ENCODE measurements around the gene PLA2G4C. TPM values are rescaled to one million over a fixed set of nuclear protein-coding genes. Genes with fewer than 3 reads are reported as not detected.

The PLA2G4C gene
- total RNA-seq, 1 donor from 2014 or later, result 2.5 TPM

DNA sequence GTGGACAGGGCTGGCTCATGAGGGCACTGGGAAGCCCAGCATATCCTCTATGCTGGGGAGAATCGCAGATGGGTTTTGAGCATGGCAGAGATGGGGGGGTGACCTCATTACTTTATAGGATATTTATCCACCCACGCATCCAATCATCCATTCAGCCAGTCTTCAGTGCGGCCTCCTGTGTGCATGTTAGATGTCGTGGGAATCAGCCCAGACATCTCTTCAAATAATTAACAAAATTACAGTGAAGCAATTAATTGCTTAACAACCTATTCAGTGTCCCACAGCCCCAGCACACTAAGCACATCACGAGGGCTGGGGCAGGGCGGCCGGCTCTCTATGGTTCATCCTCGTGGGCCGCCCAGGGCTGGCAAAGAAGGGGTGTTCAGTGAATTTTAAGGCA, 38.0 kb upstream of the PLA2G4C start:
- Mint-ChIP-seq H3K4me1 (ENCODE audit: low read depth, unreplicated experiment) (no peaks in the 10 kb centered on the region), H3K36me3 (ENCODE audit: unreplicated experiment) (no peaks in the 10 kb centered on the region), H3K9me3 (ENCODE audit: unreplicated experiment) (peaks cover 1% of the 10 kb centered on the region), H3K4me3 (ENCODE audit: unreplicated experiment) (no peak overlapping the region), H3K27me3 (ENCODE audit: unreplicated experiment) (peaks cover 1% of the 10 kb centered on the region), H3K27ac (ENCODE audit: unreplicated experiment) (no peak overlapping the region)
- DNase-seq, result no peak
- TF ChIP-seq, protein P1, sequence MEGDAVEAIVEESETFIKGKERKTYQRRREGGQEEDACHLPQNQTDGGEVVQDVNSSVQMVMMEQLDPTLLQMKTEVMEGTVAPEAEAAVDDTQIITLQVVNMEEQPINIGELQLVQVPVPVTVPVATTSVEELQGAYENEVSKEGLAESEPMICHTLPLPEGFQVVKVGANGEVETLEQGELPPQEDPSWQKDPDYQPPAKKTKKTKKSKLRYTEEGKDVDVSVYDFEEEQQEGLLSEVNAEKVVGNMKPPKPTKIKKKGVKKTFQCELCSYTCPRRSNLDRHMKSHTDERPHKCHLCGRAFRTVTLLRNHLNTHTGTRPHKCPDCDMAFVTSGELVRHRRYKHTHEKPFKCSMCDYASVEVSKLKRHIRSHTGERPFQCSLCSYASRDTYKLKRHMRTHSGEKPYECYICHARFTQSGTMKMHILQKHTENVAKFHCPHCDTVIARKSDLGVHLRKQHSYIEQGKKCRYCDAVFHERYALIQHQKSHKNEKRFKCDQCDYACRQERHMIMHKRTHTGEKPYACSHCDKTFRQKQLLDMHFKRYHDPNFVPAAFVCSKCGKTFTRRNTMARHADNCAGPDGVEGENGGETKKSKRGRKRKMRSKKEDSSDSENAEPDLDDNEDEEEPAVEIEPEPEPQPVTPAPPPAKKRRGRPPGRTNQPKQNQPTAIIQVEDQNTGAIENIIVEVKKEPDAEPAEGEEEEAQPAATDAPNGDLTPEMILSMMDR (IDR thresholded peaks at IDR 0.05; ENCODE audit: partially characterized antibody, unreplicated experiment), result no peak

DNA sequence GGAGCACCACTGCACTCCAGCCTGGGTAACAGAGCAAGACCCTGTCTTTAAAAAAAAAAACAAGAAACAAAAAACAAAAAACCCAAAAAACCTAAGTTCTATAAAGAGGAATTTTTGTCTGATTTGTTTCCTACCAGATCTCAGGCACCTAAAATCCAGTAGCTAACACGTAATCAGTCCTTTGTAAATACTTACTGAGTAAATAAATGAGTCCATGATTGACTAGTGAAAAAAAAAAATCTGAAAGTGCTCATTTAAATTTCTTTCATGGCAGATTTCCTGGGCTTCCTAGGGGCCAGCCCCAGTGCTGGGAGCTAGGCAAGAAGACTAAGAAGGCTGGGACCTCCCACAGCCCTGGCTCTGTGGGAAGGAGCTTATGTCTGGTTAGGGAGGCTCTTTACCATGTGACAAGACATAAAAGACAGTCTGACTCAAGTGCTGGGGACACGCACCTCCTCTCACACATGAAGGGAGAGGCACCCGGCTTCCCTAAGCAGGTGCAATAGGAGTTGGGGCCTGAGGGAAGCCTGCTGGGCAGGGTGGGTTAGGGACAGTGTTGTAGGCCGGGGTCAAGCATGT, 37.1 kb upstream of the PLA2G4C start:
- Mint-ChIP-seq H3K4me1 (ENCODE audit: low read depth, unreplicated experiment) (no peaks in the 10 kb centered on the region), H3K27me3 (ENCODE audit: unreplicated experiment) (peaks cover 1% of the 10 kb centered on the region), H3K27ac (ENCODE audit: unreplicated experiment) (no peak overlapping the region), H3K9me3 (ENCODE audit: unreplicated experiment) (peaks cover 1% of the 10 kb centered on the region), H3K4me3 (ENCODE audit: unreplicated experiment) (no peak overlapping the region), H3K36me3 (ENCODE audit: unreplicated experiment) (no peaks in the 10 kb centered on the region)
- TF ChIP-seq, protein P1 (IDR thresholded peaks at IDR 0.05; ENCODE audit: partially characterized antibody, unreplicated experiment), result no peak
- no peak for DNase-seq

DNA sequence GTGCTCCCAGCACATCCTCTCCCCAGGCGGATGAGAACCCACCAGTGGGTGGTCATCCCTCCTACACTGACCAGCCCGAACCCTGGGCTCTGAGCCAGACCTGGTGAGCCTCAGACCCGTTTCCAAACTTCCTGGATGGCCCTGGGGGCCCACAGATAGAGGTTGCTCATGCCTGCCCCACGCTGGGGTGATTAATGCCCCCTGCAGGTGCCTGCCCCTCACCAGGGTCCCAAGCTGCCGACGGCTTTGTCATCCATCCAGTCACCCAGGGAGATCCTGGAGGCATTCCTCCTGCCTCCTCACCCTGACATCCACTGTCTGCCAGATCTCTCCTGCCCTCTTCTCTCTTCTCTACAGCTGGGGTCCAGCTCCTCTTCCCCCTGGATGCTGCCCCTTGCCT, 28.4 kb upstream of the PLA2G4C start:
- no peak overlapping the region for H3K4me3 Mint-ChIP-seq (ENCODE audit: unreplicated experiment)
- H3K27ac Mint-ChIP-seq (ENCODE audit: unreplicated experiment), result no peak overlapping the region
- DNase-seq, result no peak
- TF ChIP-seq, protein P1 (IDR thresholded peaks at IDR 0.05; ENCODE audit: partially characterized antibody, unreplicated experiment), result no peak
- H3K27me3 Mint-ChIP-seq (ENCODE audit: unreplicated experiment), result peaks cover 2% of the 10 kb centered on the region
- H3K36me3 Mint-ChIP-seq (ENCODE audit: unreplicated experiment), result no peaks in the 10 kb centered on the region
- H3K4me1 Mint-ChIP-seq (ENCODE audit: low read depth, unreplicated experiment), result no peaks in the 10 kb centered on the region
- peaks cover 4% of the 10 kb centered on the region for H3K9me3 Mint-ChIP-seq (ENCODE audit: unreplicated experiment)

DNA sequence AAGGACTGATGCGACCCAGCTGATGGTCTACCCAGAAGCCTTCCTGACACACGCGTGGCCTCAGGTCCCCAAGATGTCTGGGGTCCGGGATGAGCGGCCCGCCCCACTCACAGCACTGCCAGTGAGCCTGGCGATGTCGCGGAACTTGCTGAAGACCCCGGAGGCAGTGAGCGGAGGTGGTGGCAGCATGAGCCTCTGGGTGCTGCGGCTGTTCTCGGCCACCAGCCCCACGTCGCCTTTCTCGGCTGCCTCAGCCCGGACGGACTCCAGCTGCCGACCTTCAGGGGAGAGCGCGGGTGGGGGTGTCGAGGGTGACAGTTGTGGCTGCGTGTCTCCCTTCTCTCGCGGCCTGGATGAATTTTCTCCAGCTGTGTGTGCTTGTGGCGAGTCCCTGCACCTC, 26.8 kb upstream of the PLA2G4C start:
- Mint-ChIP-seq H3K27me3 (ENCODE audit: unreplicated experiment) (peaks cover 2% of the 10 kb centered on the region), H3K9me3 (ENCODE audit: unreplicated experiment) (peaks cover 4% of the 10 kb centered on the region), H3K4me1 (ENCODE audit: low read depth, unreplicated experiment) (no peaks in the 10 kb centered on the region), H3K27ac (ENCODE audit: unreplicated experiment) (no peak overlapping the region), H3K4me3 (ENCODE audit: unreplicated experiment) (no peak overlapping the region), H3K36me3 (ENCODE audit: unreplicated experiment) (no peaks in the 10 kb centered on the region)
- TF ChIP-seq, protein P1 (IDR thresholded peaks at IDR 0.05; ENCODE audit: partially characterized antibody, unreplicated experiment), result no peak
- no peak for DNase-seq

DNA sequence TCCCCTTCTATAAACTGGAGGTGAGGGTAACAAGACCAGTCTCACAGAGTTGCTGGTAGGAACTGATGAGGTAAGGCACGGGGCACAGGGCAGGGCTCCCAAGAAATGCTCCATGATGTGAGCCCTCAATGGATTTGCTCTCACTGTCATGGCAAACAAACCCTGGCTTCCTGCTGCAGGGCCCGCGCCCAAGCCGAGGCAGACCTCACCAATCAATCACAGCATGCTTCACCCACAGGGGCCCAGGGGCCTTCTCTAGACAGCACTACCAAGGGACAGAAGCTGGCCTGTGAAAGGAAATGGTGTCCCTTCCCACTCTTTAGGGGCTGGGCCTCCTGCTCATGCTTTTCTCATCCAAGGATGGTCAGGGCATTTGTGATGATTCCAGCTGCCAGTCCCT, 25.9 kb upstream of the PLA2G4C start:
- no peaks in the 10 kb centered on the region for H3K36me3 Mint-ChIP-seq (ENCODE audit: unreplicated experiment)

More for the DNA sequence above, 25.9 kb upstream of the PLA2G4C start:
- TF ChIP-seq, protein P1 (IDR thresholded peaks at IDR 0.05; ENCODE audit: partially characterized antibody, unreplicated experiment), result no peak
- Mint-ChIP-seq H3K27me3 (ENCODE audit: unreplicated experiment) (peaks cover 2% of the 10 kb centered on the region), H3K9me3 (ENCODE audit: unreplicated experiment) (peaks cover 4% of the 10 kb centered on the region), H3K4me3 (ENCODE audit: unreplicated experiment) (no peak overlapping the region), H3K4me1 (ENCODE audit: low read depth, unreplicated experiment) (no peaks in the 10 kb centered on the region), H3K27ac (ENCODE audit: unreplicated experiment) (no peak overlapping the region)
- no peak for DNase-seq

All from glutamatergic neuron (in vitro differentiated cells).